Kidney epithelial cell (primary cell): ENCODE data around the gene KRTAP22-1. TPM values are rescaled to one million over a fixed set of nuclear protein-coding genes. Genes with fewer than 3 reads are reported as not detected.

Source experiments
- DNase-seq: peaks from one replicate; pipeline ENCODE4 v3.0.0-alpha.2; 2010; ENCODE audit warnings: low read depth
- H3K27me3 ChIP-seq: 2 replicates; pipeline ENCODE4 v1.6.0; 2011; ENCODE audit warnings: low read length; ENCODE audit not compliant: control insufficient read depth, insufficient read depth
- H3K36me3 ChIP-seq: 2 replicates; pipeline ENCODE4 v1.5.1; 2011; ENCODE audit warnings: low read length; ENCODE audit not compliant: control insufficient read depth, insufficient read depth
- H3K4me3 ChIP-seq: 2 replicates; pipeline ENCODE4 v1.5.1; 2011; ENCODE audit warnings: low read depth, mild to moderate bottlenecking, control low read depth, low read length
- total RNA-seq: library from RNA; depleted of rRNA; stranded (reverse); fragments of >200 nt; gene quantifications from 2 replicates; pipeline ENCODE4 v1.2.3, GENCODE V29; 2015
- TF ChIP-seq, protein P1 (sequence below): IDR thresholded peaks from 2 replicates; pipeline ENCODE4 v1.5.1; 2011; ENCODE audit warnings: mild to moderate bottlenecking, moderate library complexity, low read length, control low read depth, inconsistent platforms; ENCODE audit not compliant: insufficient read depth, poor library complexity, severe bottlenecking

The KRTAP22-1 gene
- total RNA-seq, 1 donor from 2014 or later, result not detected

- H3K36me3 ChIP-seq, result no peaks in the 10 kb centered on the region
- DNase-seq, result no peak
- no peaks in the 10 kb centered on the region for H3K27me3 ChIP-seq
- TF ChIP-seq, protein P1, sequence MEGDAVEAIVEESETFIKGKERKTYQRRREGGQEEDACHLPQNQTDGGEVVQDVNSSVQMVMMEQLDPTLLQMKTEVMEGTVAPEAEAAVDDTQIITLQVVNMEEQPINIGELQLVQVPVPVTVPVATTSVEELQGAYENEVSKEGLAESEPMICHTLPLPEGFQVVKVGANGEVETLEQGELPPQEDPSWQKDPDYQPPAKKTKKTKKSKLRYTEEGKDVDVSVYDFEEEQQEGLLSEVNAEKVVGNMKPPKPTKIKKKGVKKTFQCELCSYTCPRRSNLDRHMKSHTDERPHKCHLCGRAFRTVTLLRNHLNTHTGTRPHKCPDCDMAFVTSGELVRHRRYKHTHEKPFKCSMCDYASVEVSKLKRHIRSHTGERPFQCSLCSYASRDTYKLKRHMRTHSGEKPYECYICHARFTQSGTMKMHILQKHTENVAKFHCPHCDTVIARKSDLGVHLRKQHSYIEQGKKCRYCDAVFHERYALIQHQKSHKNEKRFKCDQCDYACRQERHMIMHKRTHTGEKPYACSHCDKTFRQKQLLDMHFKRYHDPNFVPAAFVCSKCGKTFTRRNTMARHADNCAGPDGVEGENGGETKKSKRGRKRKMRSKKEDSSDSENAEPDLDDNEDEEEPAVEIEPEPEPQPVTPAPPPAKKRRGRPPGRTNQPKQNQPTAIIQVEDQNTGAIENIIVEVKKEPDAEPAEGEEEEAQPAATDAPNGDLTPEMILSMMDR, result no peak
- no peak overlapping the region for H3K4me3 ChIP-seq
These were observed 46.1 kb downstream of the KRTAP22-1 start for GRCh38 chr21:30646904-30647414.

Other genes with a start within 250 kb of the KRTAP22-1 start
- not detected in 2 replicates for gene KRTAP13-2, start 228.8 kb upstream of the KRTAP22-1 start, total RNA-seq
- gene KRTAP13-1, start 205.1 kb upstream of the KRTAP22-1 start, total RNA-seq, result not detected in 2 replicates
- gene KRTAP13-3, start 175.2 kb upstream of the KRTAP22-1 start, total RNA-seq, result not detected in 2 replicates
- gene KRTAP13-4, start 170.9 kb upstream of the KRTAP22-1 start, total RNA-seq, result not detected in 2 replicates
- not detected in 2 replicates for gene KRTAP15-1, start 160.8 kb upstream of the KRTAP22-1 start, total RNA-seq
- not detected in 2 replicates for gene KRTAP19-1, start 120.7 kb upstream of the KRTAP22-1 start, total RNA-seq
- not detected in 2 replicates for gene KRTAP19-2, start 113.7 kb upstream of the KRTAP22-1 start, total RNA-seq
- gene KRTAP19-3, start 109.1 kb upstream of the KRTAP22-1 start, total RNA-seq, result not detected in 2 replicates
- not detected in 2 replicates for gene KRTAP19-4, start 103.9 kb upstream of the KRTAP22-1 start, total RNA-seq
- gene KRTAP19-5, start 98.9 kb upstream of the KRTAP22-1 start, total RNA-seq, result not detected in 2 replicates
- gene KRTAP19-6, start 59.2 kb upstream of the KRTAP22-1 start, total RNA-seq, result not detected in 2 replicates
- not detected in 2 replicates for gene KRTAP19-7, start 39.8 kb upstream of the KRTAP22-1 start, total RNA-seq
- gene KRTAP22-2, start 10.7 kb upstream of the KRTAP22-1 start, total RNA-seq, result not detected in 2 replicates
- gene KRTAP6-3, start 8.6 kb upstream of the KRTAP22-1 start, total RNA-seq, result not detected in 2 replicates
- not detected in 2 replicates for gene KRTAP6-2, start 2.2 kb upstream of the KRTAP22-1 start, total RNA-seq
- gene KRTAP6-1, start 12.8 kb downstream of the KRTAP22-1 start, total RNA-seq, result not detected in 2 replicates
- not detected in 2 replicates for gene KRTAP20-1, start 15.3 kb downstream of the KRTAP22-1 start, total RNA-seq
- not detected in 2 replicates for gene KRTAP20-4, start 19.5 kb downstream of the KRTAP22-1 start, total RNA-seq
- not detected in 2 replicates for gene KRTAP20-2, start 34.1 kb downstream of the KRTAP22-1 start, total RNA-seq
- gene KRTAP20-3, start 41.8 kb downstream of the KRTAP22-1 start, total RNA-seq, result not detected in 2 replicates
- gene KRTAP21-3, start 117.7 kb downstream of the KRTAP22-1 start, total RNA-seq, result not detected in 2 replicates
- gene KRTAP21-2, start 146.2 kb downstream of the KRTAP22-1 start, total RNA-seq, result not detected in 2 replicates
- not detected in 2 replicates for gene KRTAP21-1, start 154.3 kb downstream of the KRTAP22-1 start, total RNA-seq
- not detected in 2 replicates for gene KRTAP8-1, start 212.2 kb downstream of the KRTAP22-1 start, total RNA-seq
- not detected in 2 replicates for gene KRTAP7-1, start 228.7 kb downstream of the KRTAP22-1 start, total RNA-seq